Mesenchymal stem cell (in vitro differentiated cells and primary cell): ENCODE data around the gene AMELX. TPM values are rescaled to one million over a fixed set of nuclear protein-coding genes. Genes with fewer than 3 reads are reported as not detected.

Experiments
- DNase-seq: peaks from one replicate; pipeline ENCODE4 v3.0.0-alpha.2; 2013
- H2AFZ ChIP-seq: one replicate; pipeline ENCODE4 v1.6.1; 2013; ENCODE audit warnings: low read depth, mild to moderate bottlenecking, control low read depth, inconsistent platforms, low read length, moderate library complexity
- H2AK5ac ChIP-seq: 2 replicates; pipeline ENCODE4 v1.6.1; 2013; ENCODE audit warnings: low read length, moderate library complexity, mild to moderate bottlenecking, inconsistent platforms; ENCODE audit not compliant: severe bottlenecking
- H2BK120ac ChIP-seq: one replicate; pipeline ENCODE4 v1.6.1; 2013; ENCODE audit warnings: low read depth, mild to moderate bottlenecking, inconsistent platforms, low read length, moderate library complexity
- H2BK12ac ChIP-seq, 2 experiments: one replicate each; pipeline ENCODE4 v1.6.1; 2013; ENCODE audit warnings: inconsistent platforms in 2 of 2, low read length in 2 of 2, mild to moderate bottlenecking in 2 of 2, moderate library complexity in 2 of 2, control low read depth in 1 of 2
- H2BK15ac ChIP-seq: one replicate; pipeline ENCODE4 v1.6.1; 2013; ENCODE audit warnings: mild to moderate bottlenecking, low read depth, inconsistent platforms; ENCODE audit not compliant: poor library complexity, severe bottlenecking
- H2BK5ac ChIP-seq: 2 replicates; pipeline ENCODE4 v1.6.1; 2013; ENCODE audit warnings: low read depth, mild to moderate bottlenecking, low read length, control low read depth, inconsistent platforms; ENCODE audit not compliant: poor library complexity, severe bottlenecking
- H3K14ac ChIP-seq, 2 experiments: one replicate each; pipeline ENCODE4 v1.6.1; 2013; ENCODE audit warnings: inconsistent platforms in 2 of 2, low read length in 2 of 2, control low read depth in 1 of 2, mild to moderate bottlenecking in 1 of 2, moderate library complexity in 1 of 2
- H3K18ac ChIP-seq, 2 experiments: one replicate each; pipeline ENCODE4 v1.6.1; 2013; ENCODE audit warnings: inconsistent platforms in 2 of 2, low read length in 2 of 2, control low read depth in 1 of 2, low read depth in 1 of 2, mild to moderate bottlenecking in 1 of 2
- H3K23ac ChIP-seq, 2 experiments: one replicate each; pipeline ENCODE4 v1.6.1; 2013; ENCODE audit warnings: inconsistent platforms in 2 of 2, low read length in 2 of 2, mild to moderate bottlenecking in 2 of 2, moderate library complexity in 2 of 2, control low read depth in 1 of 2
- H3K27ac ChIP-seq: 2 replicates; pipeline ENCODE4 v1.5.1; 2013; ENCODE audit warnings: mild to moderate bottlenecking, moderate library complexity, low read length, control low read depth, inconsistent platforms; ENCODE audit not compliant: poor library complexity, severe bottlenecking
- H3K27me3 ChIP-seq, 2 experiments: 2 replicates each; pipeline versions ENCODE4 v1.6.1 to v1.7.0; 2013; ENCODE audit warnings: low read length in 2 of 2, mild to moderate bottlenecking in 2 of 2, moderate library complexity in 2 of 2, control low read depth in 1 of 2, inconsistent platforms in 1 of 2; ENCODE audit not compliant: control insufficient read depth in 1 of 2, insufficient read depth in 1 of 2
- H3K36me3 ChIP-seq, 2 experiments: 2 replicates each; pipeline versions ENCODE4 v1.6.1 to v1.7.0; 2013; ENCODE audit warnings: low read length in 2 of 2, control low read depth in 1 of 2, inconsistent platforms in 1 of 2, low read depth in 1 of 2, mild to moderate bottlenecking in 1 of 2; ENCODE audit not compliant: insufficient read depth in 2 of 2, control insufficient read depth in 1 of 2
- H3K4ac ChIP-seq, 2 experiments: one replicate each; pipeline ENCODE4 v1.6.1; 2013; ENCODE audit warnings: inconsistent platforms in 2 of 2, low read length in 2 of 2, mild to moderate bottlenecking in 2 of 2, moderate library complexity in 2 of 2, control low read depth in 1 of 2, low read depth in 1 of 2
- H3K4me1 ChIP-seq: 2 replicates; pipeline ENCODE4 v1.6.1; 2013; ENCODE audit warnings: low read depth, low read length, control low read depth; ENCODE audit not compliant: control insufficient read depth, insufficient read depth
- H3K4me2 ChIP-seq: 2 replicates; pipeline ENCODE4 v1.6.1; 2013; ENCODE audit warnings: low read length, mild to moderate bottlenecking, inconsistent platforms; ENCODE audit not compliant: poor library complexity, severe bottlenecking
- H3K4me3 ChIP-seq, 2 experiments: 2 replicates each; pipeline versions ENCODE4 v1.5.1 to v1.7.0; 2013; ENCODE audit warnings: low read length in 2 of 2, mild to moderate bottlenecking in 2 of 2, control low read depth in 1 of 2, low read depth in 1 of 2; ENCODE audit not compliant: insufficient read depth in 1 of 2
- H3K79me1 ChIP-seq: replicated peaks from 2 replicates; pipeline ENCODE4 v1.6.1; 2013; ENCODE audit warnings: mild to moderate bottlenecking, control low read depth, low read length, inconsistent platforms; ENCODE audit not compliant: poor library complexity, severe bottlenecking
- H3K9ac ChIP-seq: 2 replicates; pipeline ENCODE4 v1.7.0; 2013; ENCODE audit warnings: mild to moderate bottlenecking, low read length, moderate library complexity
- H3K9me3 ChIP-seq: 2 replicates; pipeline ENCODE4 v1.7.0; 2013; ENCODE audit warnings: mild to moderate bottlenecking, low read length; ENCODE audit not compliant: control insufficient read depth
- H4K8ac ChIP-seq: one replicate; pipeline ENCODE4 v1.6.1; 2013; ENCODE audit warnings: inconsistent platforms, mild to moderate bottlenecking, low read length, moderate library complexity
- H4K91ac ChIP-seq: one replicate; pipeline ENCODE4 v1.6.1; 2013; ENCODE audit warnings: mild to moderate bottlenecking, low read length, inconsistent platforms
- WGBS: methylation state at CpG from one replicate; pipeline ENCODE4 v1.1.7; 2013; ENCODE audit warnings: mixed read lengths; 5-methylcytosine and 5-hydroxymethylcytosine counted together
- polyA plus RNA-seq, 2 experiments: library from polyadenylated mRNA; stranded (reverse); fragments of 200-250 nt; gene quantifications; one replicate each; pipeline ENCODE4 v1.2.3, GENCODE V29; 2013

The AMELX gene
- polyA plus RNA-seq (2013, experiment 1 of 2): not detected
- not detected for polyA plus RNA-seq (2013, experiment 2 of 2)

DNA sequence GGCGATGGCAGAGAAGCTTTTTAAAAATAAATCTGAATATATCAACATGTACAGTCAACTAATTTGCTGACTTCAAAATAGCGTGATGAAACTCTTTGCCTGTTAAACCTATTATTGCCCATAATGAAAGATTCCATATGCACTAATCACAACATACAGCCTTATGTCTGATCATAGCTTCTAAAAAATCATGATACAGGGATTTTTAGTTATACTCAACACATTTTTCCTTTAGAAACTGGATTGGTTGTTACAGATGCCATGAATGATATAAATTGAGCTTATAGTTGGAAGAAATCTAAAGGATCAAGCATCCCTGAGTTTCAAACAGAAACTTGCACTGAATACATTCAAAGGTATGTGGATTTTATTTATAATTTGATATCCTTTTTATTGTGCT lies at the start of gene AMELX:
Gene AMELX (plus strand): TSS at position 301 of the 400 bp plus-strand sequence. CDS start 1,376 bp downstream, outside the sequence.
- Histone ChIP-seq H3K27me3 (no peaks in the 10 kb centered on the region), H3K14ac (no peak within 1 kb of the TSS), H4K91ac (no peak within 1 kb of the TSS), H3K79me1 (no peaks in the 10 kb centered on the region), H2BK15ac (no peak within 1 kb of the TSS), H3K27ac (no peak within 1 kb of the TSS), H3K9ac (no peak within 1 kb of the TSS), H3K4me1 (no peaks in the 10 kb centered on the region), H3K23ac (no peak within 1 kb of the TSS), H3K4ac (no peak within 1 kb of the TSS), H3K9me3 (no peaks in the 10 kb centered on the region), H3K4me2 (no peak within 1 kb of the TSS), H2AK5ac (no peak within 1 kb of the TSS), H2BK120ac (no peak within 1 kb of the TSS), H3K18ac (no peak within 1 kb of the TSS), H3K4me3 (no peak within 1 kb of the TSS), H4K8ac (no peak within 1 kb of the TSS), H2AFZ (no peak within 1 kb of the TSS), H3K36me3 (no peaks in the 10 kb centered on the region), H2BK12ac (no peak within 1 kb of the TSS), H2BK5ac (no peak within 1 kb of the TSS)
- 100% methylated on average over 1 of the region's 2 CpGs for WGBS
- no peak for DNase-seq

- H4K8ac ChIP-seq: no peak overlapping the region
- no peak overlapping the region for H2BK15ac ChIP-seq
- no peaks in the 10 kb centered on the region for H3K79me1 ChIP-seq
- H3K18ac ChIP-seq: no peak overlapping the region
- H3K4me1 ChIP-seq: no peaks in the 10 kb centered on the region
- H3K27ac ChIP-seq: no peak overlapping the region
- H2BK5ac ChIP-seq: no peak overlapping the region
- H2AFZ ChIP-seq: no peak overlapping the region
- no peak overlapping the region for H2BK120ac ChIP-seq
- DNase-seq: no peak
- H3K4ac ChIP-seq: no peak overlapping the region
- no peak overlapping the region for H4K91ac ChIP-seq
- H2AK5ac ChIP-seq: no peak overlapping the region
- no peaks in the 10 kb centered on the region for H3K27me3 ChIP-seq
- no peaks in the 10 kb centered on the region for H3K9me3 ChIP-seq
- H3K23ac ChIP-seq: no peak overlapping the region
- WGBS: no CpG with 5 or more reads among the region's 2 CpGs
- no peak overlapping the region for H3K14ac ChIP-seq
- no peak overlapping the region for H3K4me3 ChIP-seq
- H3K4me2 ChIP-seq: no peak overlapping the region
- no peak overlapping the region for H3K9ac ChIP-seq
- H2BK12ac ChIP-seq: no peak overlapping the region
- no peaks in the 10 kb centered on the region for H3K36me3 ChIP-seq
These were observed 48.6 kb upstream of the AMELX start for GRCh38 chrX:11244636-11245035.

GRCh38 chrX:11254417-11255109 lies 38.6 kb upstream of the AMELX start:
- Histone ChIP-seq H4K8ac (no peak overlapping the region), H3K14ac (no peak overlapping the region), H2AFZ (no peak overlapping the region), H3K18ac (no peak overlapping the region), H3K27me3 (no peaks in the 10 kb centered on the region), H3K4ac (no peak overlapping the region), H3K4me3 (no peak overlapping the region), H3K4me2 (no peak overlapping the region), H3K9ac (no peak overlapping the region), H2BK120ac (no peak overlapping the region), H2BK15ac (no peak overlapping the region), H2BK5ac (no peak overlapping the region), H2BK12ac (no peak overlapping the region), H4K91ac (no peak overlapping the region), H3K9me3 (no peaks in the 10 kb centered on the region), H2AK5ac (no peak overlapping the region), H3K36me3 (peaks cover 0 to 30% of the 10 kb centered on the region in 2 experiments), H3K4me1 (no peaks in the 10 kb centered on the region), H3K27ac (no peak overlapping the region), H3K79me1 (no peaks in the 10 kb centered on the region), H3K23ac (no peak overlapping the region)
- no peak for DNase-seq
- 68% methylated on average over 5 of the region's 5 CpGs for WGBS

- Histone ChIP-seq H3K9me3 (no peaks in the 10 kb centered on the region), H3K79me1 (no peaks in the 10 kb centered on the region), H3K36me3 (peaks cover 0 to 17% of the 10 kb centered on the region in 2 experiments), H2BK12ac (no peak overlapping the region), H3K14ac (no peak overlapping the region), H3K23ac (no peak overlapping the region), H2BK5ac (no peak overlapping the region), H4K8ac (no peak overlapping the region), H3K27me3 (no peaks in the 10 kb centered on the region), H3K27ac (no peak overlapping the region), H3K9ac (no peak overlapping the region), H3K4me1 (no peaks in the 10 kb centered on the region), H2BK15ac (no peak overlapping the region), H3K4me2 (no peak overlapping the region), H3K4me3 (no peak overlapping the region), H2BK120ac (no peak overlapping the region), H4K91ac (no peak overlapping the region), H3K18ac (no peak overlapping the region), H2AK5ac (no peak overlapping the region), H3K4ac (no peak overlapping the region), H2AFZ (no peak overlapping the region)
- DNase-seq: no peak
- no CpG with 5 or more reads among the region's 2 CpGs for WGBS
These were observed 35.9 kb upstream of the AMELX start for GRCh38 chrX:11257290-11257689.
